ENCODE results near the gene MCCD1. TPM values are rescaled to one million over a fixed set of nuclear protein-coding genes. Genes with fewer than 3 reads are reported as not detected.
A peak's percentile ranks its signal among the peaks of the same experiment; 100 is the strongest.

The MCCD1 gene
- total RNA-seq, 1 donor from 2014 or later, result not detected

DNA sequence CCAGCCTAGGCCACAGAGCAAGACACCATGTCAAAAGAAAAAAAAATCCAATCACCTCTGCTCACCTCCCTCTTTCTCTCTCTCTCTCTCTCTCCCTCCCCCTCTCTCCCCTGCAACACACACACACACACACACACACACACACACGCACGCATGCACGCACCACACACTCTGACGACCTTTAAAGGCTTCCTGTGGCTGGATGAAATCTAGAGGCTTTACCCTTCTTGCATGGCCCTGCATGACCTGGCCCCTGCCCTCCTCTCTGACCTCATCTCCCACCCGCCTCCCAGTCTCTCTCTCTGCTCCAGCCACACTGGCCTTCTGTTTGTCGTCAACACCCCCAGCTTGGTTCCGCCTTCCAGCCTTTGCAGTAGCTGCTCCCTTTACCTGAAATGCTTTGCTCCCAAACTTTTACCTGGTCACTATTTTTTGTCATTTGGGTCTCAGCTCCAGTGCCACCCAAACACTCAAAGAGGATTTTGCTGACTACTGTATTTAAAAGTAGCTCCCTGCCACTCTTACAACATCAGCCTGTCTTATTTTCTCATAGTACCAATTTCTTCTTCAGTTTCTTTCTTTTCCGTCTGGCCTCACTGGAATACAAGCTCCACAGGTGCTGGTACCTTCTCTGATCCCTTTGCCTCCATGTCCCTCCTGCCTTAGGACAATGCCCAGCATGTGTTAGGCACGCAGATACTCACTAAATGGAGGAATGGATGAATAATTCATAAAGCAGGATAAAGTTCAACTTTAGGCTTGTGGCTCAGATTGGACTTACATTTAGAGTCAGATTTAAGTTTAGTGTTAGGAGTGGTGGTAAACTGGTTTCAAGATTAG lies 39.0 kb downstream of the MCCD1 start:
- no peak overlapping the region for H3K27ac ChIP-seq (ENCODE audit: low read depth, low read length)
- H3K36me3 ChIP-seq (ENCODE audit: control insufficient read depth in 3 of 3, insufficient read depth in 3 of 3, low read length in 3 of 3), result no peaks in the 10 kb centered on the region
- no peaks in the 10 kb centered on the region for H3K9me3 ChIP-seq (ENCODE audit: control insufficient read depth in 3 of 3, low read length in 3 of 3)
- no peak overlapping the region for H3K4me3 ChIP-seq (ENCODE audit: low read length in 3 of 3)
- no peaks in the 10 kb centered on the region for H3K4me1 ChIP-seq (ENCODE audit: control insufficient read depth in 3 of 3, insufficient read depth in 3 of 3, low read length in 3 of 3)
- peaks cover 0 to 15% (median 5%) of the 10 kb centered on the region in 3 donors for H3K27me3 ChIP-seq (ENCODE audit: control insufficient read depth in 3 of 3, insufficient read depth in 3 of 3, low read length in 3 of 3)
- no peak overlapping the region for H3K9ac ChIP-seq (ENCODE audit: low read depth in 1 of 3, low read length in 3 of 3)

DNA sequence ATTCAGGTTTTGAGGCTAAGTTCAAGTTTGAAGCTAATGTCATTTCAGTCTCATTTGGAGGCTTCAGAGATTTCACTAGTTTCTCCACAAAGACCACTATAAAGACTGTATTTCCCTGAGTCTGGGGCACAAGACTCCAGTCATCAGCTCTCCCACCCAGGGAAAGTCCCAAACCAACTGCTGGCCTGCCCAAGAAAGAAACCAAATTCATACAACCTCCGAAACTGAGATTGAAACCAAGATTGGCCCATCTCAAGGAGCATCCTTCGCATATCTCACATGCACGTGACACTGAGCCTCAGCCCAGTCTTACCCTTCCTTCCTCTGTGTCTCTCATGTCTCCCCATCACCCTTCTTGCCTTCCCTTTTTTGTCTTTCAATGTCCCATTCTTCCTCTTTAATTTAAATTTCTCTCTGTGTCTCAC lies 39.8 kb downstream of the MCCD1 start:
- Histone ChIP-seq H3K9ac (ENCODE audit: low read depth in 1 of 3, low read length in 3 of 3) (no peak overlapping the region), H3K27ac (ENCODE audit: low read depth, low read length) (no peak overlapping the region), H3K4me3 (ENCODE audit: low read length in 3 of 3) (no peak overlapping the region), H3K36me3 (ENCODE audit: control insufficient read depth in 3 of 3, insufficient read depth in 3 of 3, low read length in 3 of 3) (no peaks in the 10 kb centered on the region), H3K27me3 (ENCODE audit: control insufficient read depth in 3 of 3, insufficient read depth in 3 of 3, low read length in 3 of 3) (peaks cover 0 to 15% (median 5%) of the 10 kb centered on the region in 3 donors), H3K9me3 (ENCODE audit: control insufficient read depth in 3 of 3, low read length in 3 of 3) (no peaks in the 10 kb centered on the region), H3K4me1 (ENCODE audit: control insufficient read depth in 3 of 3, insufficient read depth in 3 of 3, low read length in 3 of 3) (no peaks in the 10 kb centered on the region)

DNA sequence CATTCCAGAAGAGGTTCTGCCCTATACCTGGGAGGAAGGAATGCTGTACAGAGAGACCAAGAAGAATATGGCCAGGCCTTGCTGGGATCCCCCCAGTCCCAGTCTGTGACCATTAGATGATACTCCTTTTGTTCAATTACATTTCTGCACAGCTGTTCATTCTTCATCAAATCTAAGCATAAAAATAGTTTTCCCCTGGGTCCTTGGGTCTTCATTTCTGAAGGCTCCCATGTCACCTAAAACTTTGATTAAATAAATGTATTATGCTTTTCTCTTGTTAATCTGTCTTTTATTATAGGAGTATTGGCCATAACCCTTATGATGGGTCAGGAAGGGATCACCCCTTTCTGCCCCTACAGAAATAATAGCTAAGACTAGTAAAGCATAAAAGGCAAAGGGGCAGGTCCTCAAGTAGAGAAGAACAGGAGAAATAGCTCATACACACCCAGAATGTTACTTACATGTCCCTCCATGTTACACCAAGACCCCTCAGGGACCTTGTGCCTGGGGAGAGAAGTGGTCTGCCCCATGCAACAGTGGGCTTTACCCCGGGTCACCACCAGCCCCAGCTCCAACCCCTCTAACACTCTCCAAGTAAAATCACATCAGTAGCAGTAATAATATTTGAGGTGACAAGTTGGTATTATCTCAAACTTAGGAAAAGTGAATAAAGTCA lies 41.2 kb downstream of the MCCD1 start:
- no peak overlapping the region for H3K4me3 ChIP-seq (ENCODE audit: low read length in 3 of 3)
- no peak overlapping the region for H3K27ac ChIP-seq (ENCODE audit: low read depth, low read length)
- no peak overlapping the region for H3K9ac ChIP-seq (ENCODE audit: low read depth in 1 of 3, low read length in 3 of 3)
- H3K9me3 ChIP-seq (ENCODE audit: control insufficient read depth in 3 of 3, low read length in 3 of 3), result no peaks in the 10 kb centered on the region
- H3K36me3 ChIP-seq (ENCODE audit: control insufficient read depth in 3 of 3, insufficient read depth in 3 of 3, low read length in 3 of 3), result no peaks in the 10 kb centered on the region
- H3K27me3 ChIP-seq (ENCODE audit: control insufficient read depth in 3 of 3, insufficient read depth in 3 of 3, low read length in 3 of 3), result peaks cover 0 to 15% (median 5%) of the 10 kb centered on the region in 3 donors
- peaks cover 0 to 2% (median 0%) of the 10 kb centered on the region in 3 donors for H3K4me1 ChIP-seq (ENCODE audit: control insufficient read depth in 3 of 3, insufficient read depth in 3 of 3, low read length in 3 of 3)

DNA sequence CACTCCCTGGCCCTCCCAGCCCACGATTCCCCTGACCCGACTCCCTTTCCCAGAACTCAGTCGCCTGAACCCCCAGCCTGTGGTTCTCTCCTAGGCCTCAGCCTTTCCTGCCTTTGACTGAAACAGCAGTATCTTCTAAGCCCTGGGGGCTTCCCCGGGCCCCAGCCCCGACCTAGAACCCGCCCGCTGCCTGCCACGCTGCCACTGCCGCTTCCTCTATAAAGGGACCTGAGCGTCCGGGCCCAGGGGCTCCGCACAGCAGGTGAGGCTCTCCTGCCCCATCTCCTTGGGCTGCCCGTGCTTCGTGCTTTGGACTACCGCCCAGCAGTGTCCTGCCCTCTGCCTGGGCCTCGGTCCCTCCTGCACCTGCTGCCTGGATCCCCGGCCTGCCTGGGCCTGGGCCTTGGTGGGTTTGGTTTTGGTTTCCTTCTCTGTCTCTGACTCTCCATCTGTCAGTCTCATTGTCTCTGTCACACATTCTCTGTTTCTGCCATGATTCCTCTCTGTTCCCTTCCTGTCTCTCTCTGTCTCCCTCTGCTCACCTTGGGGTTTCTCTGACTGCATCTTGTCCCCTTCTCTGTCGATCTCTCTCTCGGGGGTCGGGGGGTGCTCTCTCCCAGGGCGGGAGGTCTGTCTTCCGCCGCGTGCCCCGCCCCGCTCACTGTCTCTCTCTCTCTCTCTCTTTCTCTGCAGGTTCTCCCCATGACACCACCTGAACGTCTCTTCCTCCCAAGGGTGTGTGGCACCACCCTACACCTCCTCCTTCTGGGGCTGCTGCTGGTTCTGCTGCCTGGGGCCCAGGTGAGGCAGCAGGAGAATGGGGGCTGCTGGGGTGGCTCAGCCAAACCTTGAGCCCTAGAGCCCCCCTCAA lies 43.5 kb downstream of the MCCD1 start, which contains the start of gene LTA:
LTA (plus strand) TSS at position 249 of the 871 bp plus-strand sequence; CDS start at position 703, 454 bp downstream.
- H3K4me3 ChIP-seq (ENCODE audit: low read length in 3 of 3), result no peak within 1 kb of the TSS
- peaks cover 0 to 13% (median 5%) of the 10 kb centered on the region in 3 donors for H3K27me3 ChIP-seq (ENCODE audit: control insufficient read depth in 3 of 3, insufficient read depth in 3 of 3, low read length in 3 of 3)
- H3K9ac ChIP-seq (ENCODE audit: low read depth in 1 of 3, low read length in 3 of 3), result no peak within 1 kb of the TSS
- no peaks in the 10 kb centered on the region for H3K9me3 ChIP-seq (ENCODE audit: control insufficient read depth in 3 of 3, low read length in 3 of 3)
- no peaks in the 10 kb centered on the region for H3K36me3 ChIP-seq (ENCODE audit: control insufficient read depth in 3 of 3, insufficient read depth in 3 of 3, low read length in 3 of 3)
- no peak within 1 kb of the TSS for H3K27ac ChIP-seq (ENCODE audit: low read depth, low read length)
- H3K4me1 ChIP-seq (ENCODE audit: control insufficient read depth in 3 of 3, insufficient read depth in 3 of 3, low read length in 3 of 3), result peaks cover 0 to 6% (median 5%) of the 10 kb centered on the region in 3 donors

DNA sequence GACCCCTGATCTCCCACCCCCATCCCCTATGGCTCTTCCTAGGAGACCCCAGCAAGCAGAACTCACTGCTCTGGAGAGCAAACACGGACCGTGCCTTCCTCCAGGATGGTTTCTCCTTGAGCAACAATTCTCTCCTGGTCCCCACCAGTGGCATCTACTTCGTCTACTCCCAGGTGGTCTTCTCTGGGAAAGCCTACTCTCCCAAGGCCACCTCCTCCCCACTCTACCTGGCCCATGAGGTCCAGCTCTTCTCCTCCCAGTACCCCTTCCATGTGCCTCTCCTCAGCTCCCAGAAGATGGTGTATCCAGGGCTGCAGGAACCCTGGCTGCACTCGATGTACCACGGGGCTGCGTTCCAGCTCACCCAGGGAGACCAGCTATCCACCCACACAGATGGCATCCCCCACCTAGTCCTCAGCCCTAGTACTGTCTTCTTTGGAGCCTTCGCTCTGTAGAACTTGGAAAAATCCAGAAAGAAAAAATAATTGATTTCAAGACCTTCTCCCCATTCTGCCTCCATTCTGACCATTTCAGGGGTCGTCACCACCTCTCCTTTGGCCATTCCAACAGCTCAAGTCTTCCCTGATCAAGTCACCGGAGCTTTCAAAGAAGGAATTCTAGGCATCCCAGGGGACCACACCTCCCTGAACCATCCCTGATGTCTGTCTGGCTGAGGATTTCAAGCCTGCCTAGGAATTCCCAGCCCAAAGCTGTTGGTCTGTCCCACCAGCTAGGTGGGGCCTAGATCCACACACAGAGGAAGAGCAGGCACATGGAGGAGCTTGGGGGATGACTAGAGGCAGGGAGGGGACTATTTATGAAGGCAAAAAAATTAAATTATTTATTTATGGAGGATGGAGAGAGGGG lies 44.7 kb downstream of the MCCD1 start:
- no peak overlapping the region for H3K9ac ChIP-seq (ENCODE audit: low read depth in 1 of 3, low read length in 3 of 3)
- peaks cover 0 to 4% (median 3%) of the 10 kb centered on the region in 3 donors for H3K27me3 ChIP-seq (ENCODE audit: control insufficient read depth in 3 of 3, insufficient read depth in 3 of 3, low read length in 3 of 3)

DNA sequence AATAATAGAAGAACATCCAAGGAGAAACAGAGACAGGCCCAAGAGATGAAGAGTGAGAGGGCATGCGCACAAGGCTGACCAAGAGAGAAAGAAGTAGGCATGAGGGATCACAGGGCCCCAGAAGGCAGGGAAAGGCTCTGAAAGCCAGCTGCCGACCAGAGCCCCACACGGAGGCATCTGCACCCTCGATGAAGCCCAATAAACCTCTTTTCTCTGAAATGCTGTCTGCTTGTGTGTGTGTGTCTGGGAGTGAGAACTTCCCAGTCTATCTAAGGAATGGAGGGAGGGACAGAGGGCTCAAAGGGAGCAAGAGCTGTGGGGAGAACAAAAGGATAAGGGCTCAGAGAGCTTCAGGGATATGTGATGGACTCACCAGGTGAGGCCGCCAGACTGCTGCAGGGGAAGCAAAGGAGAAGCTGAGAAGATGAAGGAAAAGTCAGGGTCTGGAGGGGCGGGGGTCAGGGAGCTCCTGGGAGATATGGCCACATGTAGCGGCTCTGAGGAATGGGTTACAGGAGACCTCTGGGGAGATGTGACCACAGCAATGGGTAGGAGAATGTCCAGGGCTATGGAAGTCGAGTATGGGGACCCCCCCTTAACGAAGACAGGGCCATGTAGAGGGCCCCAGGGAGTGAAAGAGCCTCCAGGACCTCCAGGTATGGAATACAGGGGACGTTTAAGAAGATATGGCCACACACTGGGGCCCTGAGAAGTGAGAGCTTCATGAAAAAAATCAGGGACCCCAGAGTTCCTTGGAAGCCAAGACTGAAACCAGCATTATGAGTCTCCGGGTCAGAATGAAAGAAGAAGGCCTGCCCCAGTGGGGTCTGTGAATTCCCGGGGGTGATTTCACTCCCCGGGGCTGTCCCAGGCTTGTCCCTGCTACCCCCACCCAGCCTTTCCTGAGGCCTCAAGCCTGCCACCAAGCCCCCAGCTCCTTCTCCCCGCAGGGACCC lies 45.6 kb downstream of the MCCD1 start:
- Histone ChIP-seq H3K4me3 (ENCODE audit: low read length in 3 of 3) (no peak overlapping the region), H3K27me3 (ENCODE audit: control insufficient read depth in 3 of 3, insufficient read depth in 3 of 3, low read length in 3 of 3) (peaks cover 0 to 3% (median 0%) of the 10 kb centered on the region in 3 donors), H3K9ac (ENCODE audit: low read depth in 1 of 3, low read length in 3 of 3) (no peak overlapping the region), H3K9me3 (ENCODE audit: control insufficient read depth in 3 of 3, low read length in 3 of 3) (no peaks in the 10 kb centered on the region), H3K27ac (ENCODE audit: low read depth, low read length) (no peak overlapping the region), H3K36me3 (ENCODE audit: control insufficient read depth in 3 of 3, insufficient read depth in 3 of 3, low read length in 3 of 3) (no peaks in the 10 kb centered on the region), H3K4me1 (ENCODE audit: control insufficient read depth in 3 of 3, insufficient read depth in 3 of 3, low read length in 3 of 3) (peaks cover 0 to 6% (median 5%) of the 10 kb centered on the region in 3 donors)

More for the DNA sequence above, 44.7 kb downstream of the MCCD1 start:
- Histone ChIP-seq H3K9me3 (ENCODE audit: control insufficient read depth in 3 of 3, low read length in 3 of 3) (no peaks in the 10 kb centered on the region), H3K4me1 (ENCODE audit: control insufficient read depth in 3 of 3, insufficient read depth in 3 of 3, low read length in 3 of 3) (peaks cover 0 to 6% (median 5%) of the 10 kb centered on the region in 3 donors), H3K4me3 (ENCODE audit: low read length in 3 of 3) (no peak overlapping the region), H3K27ac (ENCODE audit: low read depth, low read length) (no peak overlapping the region), H3K36me3 (ENCODE audit: control insufficient read depth in 3 of 3, insufficient read depth in 3 of 3, low read length in 3 of 3) (no peaks in the 10 kb centered on the region)

DNA sequence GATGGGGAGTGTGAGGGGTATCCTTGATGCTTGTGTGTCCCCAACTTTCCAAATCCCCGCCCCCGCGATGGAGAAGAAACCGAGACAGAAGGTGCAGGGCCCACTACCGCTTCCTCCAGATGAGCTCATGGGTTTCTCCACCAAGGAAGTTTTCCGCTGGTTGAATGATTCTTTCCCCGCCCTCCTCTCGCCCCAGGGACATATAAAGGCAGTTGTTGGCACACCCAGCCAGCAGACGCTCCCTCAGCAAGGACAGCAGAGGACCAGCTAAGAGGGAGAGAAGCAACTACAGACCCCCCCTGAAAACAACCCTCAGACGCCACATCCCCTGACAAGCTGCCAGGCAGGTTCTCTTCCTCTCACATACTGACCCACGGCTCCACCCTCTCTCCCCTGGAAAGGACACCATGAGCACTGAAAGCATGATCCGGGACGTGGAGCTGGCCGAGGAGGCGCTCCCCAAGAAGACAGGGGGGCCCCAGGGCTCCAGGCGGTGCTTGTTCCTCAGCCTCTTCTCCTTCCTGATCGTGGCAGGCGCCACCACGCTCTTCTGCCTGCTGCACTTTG lies 46.7 kb downstream of the MCCD1 start, which contains the start of gene TNF:
TNF (plus strand) TSS at position 231 of the 567 bp plus-strand sequence; CDS start at position 408, 177 bp downstream.
- Histone ChIP-seq H3K27ac (ENCODE audit: low read depth, low read length) (no peak within 1 kb of the TSS), H3K4me3 (ENCODE audit: low read length in 3 of 3) (peak within 1 kb of the TSS; percentile 2 to 64 (median 33)), H3K36me3 (ENCODE audit: control insufficient read depth in 3 of 3, insufficient read depth in 3 of 3, low read length in 3 of 3) (no peaks in the 10 kb centered on the region), H3K4me1 (ENCODE audit: control insufficient read depth in 3 of 3, insufficient read depth in 3 of 3, low read length in 3 of 3) (peaks cover 1 to 6% (median 6%) of the 10 kb centered on the region in 3 donors), H3K27me3 (ENCODE audit: control insufficient read depth in 3 of 3, insufficient read depth in 3 of 3, low read length in 3 of 3) (no peaks in the 10 kb centered on the region), H3K9ac (ENCODE audit: low read depth in 1 of 3, low read length in 3 of 3) (peak within 1 kb of the TSS; percentile 42 to 62 (median 57)), H3K9me3 (ENCODE audit: control insufficient read depth in 3 of 3, low read length in 3 of 3) (no peaks in the 10 kb centered on the region)

Measured in skeletal muscle tissue (tissue), 4 donors.